Skeletal muscle tissue (tissue), 4 donors: ENCODE measurements around the gene ZSCAN9. TPM values are rescaled to one million over a fixed set of nuclear protein-coding genes. Genes with fewer than 3 reads are reported as not detected.
A peak's percentile ranks its signal among the peaks of the same experiment; 100 is the strongest.

Experiments used
- H3K27ac ChIP-seq: one replicate; pipeline ENCODE4 v1.7.0; 2013; ENCODE audit warnings: mild to moderate bottlenecking, low read depth, low read length, inconsistent platforms
- H3K27me3 ChIP-seq, 3 donors: one replicate each; pipeline ENCODE4 v1.7.0; 2013; ENCODE audit warnings: low read length in 3 of 3; ENCODE audit not compliant: control insufficient read depth in 3 of 3, insufficient read depth in 3 of 3
- H3K36me3 ChIP-seq, 3 donors: one replicate each; pipeline ENCODE4 v1.7.0; 2013; ENCODE audit warnings: low read length in 3 of 3; ENCODE audit not compliant: control insufficient read depth in 3 of 3, insufficient read depth in 3 of 3
- H3K4me1 ChIP-seq, 3 donors: one replicate each; pipeline ENCODE4 v1.7.0; 2013; ENCODE audit warnings: low read length in 3 of 3, mild to moderate bottlenecking in 3 of 3; ENCODE audit not compliant: control insufficient read depth in 3 of 3, insufficient read depth in 3 of 3
- H3K4me3 ChIP-seq, 3 donors: one replicate each; pipeline ENCODE4 v1.7.0; 2013; ENCODE audit warnings: low read length in 3 of 3
- H3K9ac ChIP-seq, 3 donors: one replicate each; pipeline ENCODE4 v1.7.0; 2013; ENCODE audit warnings: low read length in 3 of 3, mild to moderate bottlenecking in 3 of 3, moderate library complexity in 2 of 3, low read depth in 1 of 3
- H3K9me3 ChIP-seq, 3 donors: one replicate each; pipeline ENCODE4 v1.7.0; 2013; ENCODE audit warnings: low read length in 3 of 3; ENCODE audit not compliant: control insufficient read depth in 3 of 3
- total RNA-seq: library from RNA; depleted of rRNA; stranded (reverse); fragments of >200 nt; gene quantifications from one replicate; pipeline ENCODE4 v1.2.3, GENCODE V29; 2014
- donor health status: Osteomylitis.

Gene ZSCAN9
- total RNA-seq, 1 donor from 2014 or later, result 18.8 TPM

DNA sequence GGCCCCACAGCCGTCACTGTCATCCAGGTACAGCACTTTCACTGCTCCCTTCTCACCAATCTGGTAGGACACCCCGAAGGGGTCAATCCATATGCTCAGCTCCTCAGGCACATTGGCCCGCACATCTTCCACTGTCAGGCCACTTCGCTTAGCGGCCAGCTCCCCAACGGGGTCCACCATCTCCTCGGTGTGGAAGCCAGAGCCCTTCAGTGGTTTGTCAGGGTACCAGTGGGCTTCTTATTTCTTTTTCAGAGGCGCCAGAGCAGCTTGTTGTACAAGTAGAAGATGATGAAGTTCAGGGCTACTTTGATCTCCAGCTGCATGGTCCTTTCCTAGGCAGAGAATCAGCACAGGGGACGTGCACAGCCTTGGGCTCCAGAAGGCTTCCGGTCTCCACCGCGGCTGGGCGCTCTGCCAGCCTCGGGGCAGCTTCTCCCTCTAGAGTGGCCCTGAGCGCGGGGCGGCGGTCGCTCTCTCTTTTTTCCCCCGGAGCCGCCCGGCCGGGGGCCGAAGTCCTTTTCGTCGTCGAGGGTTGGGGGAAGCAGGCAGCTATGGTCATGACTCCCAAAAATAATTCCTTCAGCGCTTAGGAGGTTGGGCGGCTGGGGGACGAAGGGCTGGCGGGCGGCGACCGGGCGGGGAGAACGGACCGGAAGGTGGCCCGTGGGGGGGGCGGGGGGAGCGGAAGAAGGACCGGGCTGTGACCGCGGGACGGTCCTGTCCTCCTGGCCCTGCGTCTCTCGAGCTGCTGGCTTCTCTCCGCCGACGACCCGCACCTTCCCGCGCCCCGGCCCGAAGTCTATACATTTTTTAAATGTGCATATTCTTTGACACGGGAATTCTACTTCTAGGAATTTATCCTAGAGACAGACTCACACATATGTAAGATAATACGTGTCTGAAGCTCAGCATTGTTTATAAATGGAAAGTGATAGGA, 6.5 kb upstream of the ZSCAN9 start:
- Histone ChIP-seq H3K36me3 (no peaks in the 10 kb centered on the region), H3K4me1 (peaks cover 14 to 27% (median 22%) of the 10 kb centered on the region in 3 donors), H3K9me3 (no peaks in the 10 kb centered on the region), H3K4me3 (peak overlapping the region; percentile 80 to 84 (median 83)), H3K9ac (peak overlapping the region; percentile 65 to 85 (median 77)), H3K27ac (peak overlapping the region; percentile 87), H3K27me3 (peaks cover 0 to 23% (median 13%) of the 10 kb centered on the region in 3 donors)

DNA sequence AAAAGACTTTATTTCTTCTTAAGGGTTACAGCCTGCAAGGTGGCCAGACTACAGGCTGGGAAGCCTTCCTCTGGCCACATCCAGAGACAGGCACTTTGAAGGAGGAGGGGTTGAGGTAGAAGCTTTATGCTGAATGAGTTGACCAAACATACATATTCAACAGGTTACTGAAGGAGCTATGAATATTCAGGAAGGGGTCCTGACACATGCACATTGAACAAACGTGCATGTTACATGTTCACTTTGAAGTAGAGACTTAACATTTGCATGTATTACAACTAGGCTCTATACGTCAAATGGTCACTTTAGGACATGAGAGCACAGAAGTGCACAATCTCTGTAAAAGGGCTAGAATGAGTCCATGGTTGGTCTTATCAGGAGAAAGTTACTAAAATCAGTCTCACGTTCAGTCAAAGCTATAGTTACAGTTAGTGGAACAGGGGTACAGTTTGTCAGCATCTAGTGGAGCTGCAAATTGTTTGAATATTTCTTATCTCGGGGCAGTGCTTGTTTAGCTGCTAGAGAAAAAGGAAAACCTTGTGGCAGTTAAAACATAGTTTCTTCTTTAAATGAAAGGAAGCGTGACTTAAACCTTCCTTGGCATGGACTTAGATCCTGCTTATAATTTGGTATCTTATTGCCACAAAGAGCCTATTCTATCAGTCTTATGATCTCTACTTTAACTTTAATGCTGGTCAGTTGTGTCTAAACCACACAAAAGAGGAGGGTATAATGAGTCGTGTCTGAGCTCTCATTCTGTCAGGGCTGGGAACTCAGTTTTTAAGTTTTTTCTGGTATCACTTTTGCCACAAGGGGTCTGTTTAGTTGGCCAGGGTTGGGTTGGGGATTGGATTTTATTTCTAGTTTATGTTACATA, 4.6 kb upstream of the ZSCAN9 start:
- H3K27ac ChIP-seq, result no peak overlapping the region
- H3K9ac ChIP-seq, result no peak overlapping the region
- H3K36me3 ChIP-seq, result no peaks in the 10 kb centered on the region
- no peaks in the 10 kb centered on the region for H3K9me3 ChIP-seq
- peaks cover 0 to 14% (median 10%) of the 10 kb centered on the region in 3 donors for H3K27me3 ChIP-seq
- H3K4me1 ChIP-seq, result peaks cover 18 to 27% (median 22%) of the 10 kb centered on the region in 3 donors
- no peak overlapping the region for H3K4me3 ChIP-seq

DNA sequence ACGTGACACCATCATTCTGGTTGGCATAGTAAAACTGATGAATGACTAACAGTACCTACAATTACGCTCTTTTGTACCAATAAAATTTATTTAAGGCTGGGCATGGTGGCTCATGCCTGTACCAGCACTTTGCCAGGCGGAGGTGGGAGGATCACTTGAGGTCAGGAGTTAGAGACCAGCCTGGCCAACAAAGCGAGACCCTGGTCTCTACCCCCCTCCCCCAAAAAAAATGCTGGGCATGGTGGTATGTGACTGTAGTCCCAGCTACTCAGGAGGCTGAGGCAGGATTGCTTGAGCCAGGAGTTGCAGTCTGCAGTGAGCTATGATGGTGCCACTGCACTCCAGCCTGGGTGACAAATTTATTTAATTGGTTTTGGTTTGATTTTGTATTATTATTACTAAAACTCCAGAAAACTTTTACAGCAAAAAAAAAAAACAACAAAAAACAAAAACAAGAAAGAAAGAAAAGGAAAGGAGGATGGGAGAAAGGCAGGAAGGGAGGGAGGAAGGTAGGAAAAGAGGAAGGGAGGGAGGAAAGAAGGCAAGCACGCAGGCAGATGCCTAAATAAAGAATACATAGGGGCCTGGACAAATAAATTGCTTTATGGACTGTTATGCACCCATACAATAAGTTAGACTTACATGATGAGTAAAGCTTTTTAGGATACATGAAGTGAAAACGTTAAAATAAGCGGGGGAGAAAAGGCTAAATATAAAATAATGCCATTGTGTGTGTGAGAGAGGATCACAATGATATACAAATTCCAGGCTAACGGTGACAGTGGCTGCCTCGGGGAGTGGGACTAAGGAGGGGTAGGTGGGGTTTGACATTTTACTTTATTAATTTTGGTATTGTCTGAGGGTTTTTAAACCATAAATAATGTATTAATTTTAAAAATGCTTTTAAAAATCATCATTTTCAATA, 682 bp upstream of the ZSCAN9 start:
- Histone ChIP-seq H3K27ac (peak overlapping the region; percentile 9), H3K36me3 (peaks cover 19 to 25% (median 23%) of the 10 kb centered on the region in 3 donors), H3K4me1 (peaks cover 5 to 12% (median 9%) of the 10 kb centered on the region in 3 donors), H3K9ac (peak overlapping the region; percentile 67 to 82 (median 81)), H3K27me3 (peaks cover 0 to 13% (median 6%) of the 10 kb centered on the region in 3 donors), H3K4me3 (peak overlapping the region; percentile 74 to 98 (median 84)), H3K9me3 (no peaks in the 10 kb centered on the region)

DNA sequence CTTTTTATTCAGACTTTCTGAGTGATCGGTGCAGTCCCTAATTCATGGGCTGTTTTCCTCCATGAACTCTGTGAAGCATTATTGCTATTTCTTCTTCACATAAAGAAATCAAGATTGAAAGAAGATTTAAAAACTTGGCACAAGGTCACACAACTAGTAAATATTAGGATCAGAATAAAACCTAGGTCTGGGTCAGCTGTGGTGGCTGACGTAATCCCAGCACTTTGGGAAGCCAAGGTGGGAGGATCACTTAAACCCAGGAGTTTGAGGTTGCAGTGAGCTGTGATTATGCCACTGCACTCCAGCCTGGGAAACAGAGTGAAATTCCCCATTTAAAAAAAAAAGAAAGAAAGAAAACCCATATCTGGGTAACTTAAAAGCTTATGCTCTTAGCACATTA, 1.4 kb downstream of the ZSCAN9 start:
- Histone ChIP-seq H3K27me3 (peaks cover 0 to 6% (median 5%) of the 10 kb centered on the region in 3 donors), H3K9me3 (no peaks in the 10 kb centered on the region), H3K36me3 (peaks cover 23 to 38% (median 37%) of the 10 kb centered on the region in 3 donors), H3K4me1 (peaks cover 5 to 12% (median 7%) of the 10 kb centered on the region in 3 donors), H3K4me3 (no peak overlapping the region), H3K9ac (no peak overlapping the region), H3K27ac (no peak overlapping the region)

DNA sequence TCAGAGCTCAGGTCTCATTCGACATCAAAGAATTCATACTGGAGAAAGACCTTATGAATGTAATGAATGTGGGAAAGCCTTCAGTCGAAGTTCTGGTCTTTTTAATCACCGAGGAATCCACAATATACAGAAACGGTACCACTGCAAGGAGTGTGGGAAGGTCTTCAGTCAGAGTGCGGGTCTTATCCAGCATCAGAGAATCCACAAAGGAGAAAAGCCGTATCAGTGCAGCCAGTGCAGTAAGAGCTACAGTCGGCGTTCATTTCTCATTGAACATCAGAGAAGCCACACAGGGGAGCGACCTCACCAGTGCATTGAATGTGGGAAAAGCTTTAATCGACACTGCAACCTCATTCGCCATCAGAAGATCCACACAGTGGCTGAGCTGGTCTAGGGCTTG, 7.7 kb downstream of the ZSCAN9 start:
- no peaks in the 10 kb centered on the region for H3K27me3 ChIP-seq
- H3K27ac ChIP-seq, result no peak overlapping the region
- H3K4me3 ChIP-seq, result no peak overlapping the region
- no peaks in the 10 kb centered on the region for H3K9me3 ChIP-seq
- H3K9ac ChIP-seq, result no peak overlapping the region
- H3K4me1 ChIP-seq, result no peaks in the 10 kb centered on the region
- peaks cover 33 to 57% (median 43%) of the 10 kb centered on the region in 3 donors for H3K36me3 ChIP-seq

DNA sequence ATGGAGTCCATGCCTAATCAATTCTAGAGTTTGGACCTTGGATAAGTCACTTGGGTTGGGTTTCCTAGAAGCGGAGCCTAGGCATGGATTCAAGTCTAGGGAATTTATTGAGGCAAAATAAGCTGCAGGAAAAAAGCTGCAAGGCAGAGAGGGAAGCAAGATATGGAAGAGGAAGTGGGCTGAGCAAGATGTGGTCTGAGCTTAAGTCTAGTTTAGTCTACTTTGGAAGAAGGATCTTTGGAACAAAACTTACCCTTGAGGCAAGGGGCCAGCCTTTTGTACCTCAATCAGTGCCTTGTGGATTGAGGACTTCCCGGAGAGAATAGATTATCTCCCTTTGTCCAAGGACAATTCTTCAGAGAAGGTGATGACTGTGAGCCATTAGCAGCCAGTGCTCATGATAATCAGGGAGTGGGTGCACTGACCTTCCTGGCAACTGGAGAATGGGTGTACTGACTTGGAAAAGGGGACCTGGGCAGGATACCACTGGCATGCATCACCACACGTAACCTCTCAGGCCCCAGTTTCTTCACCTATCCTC, 10.9 kb downstream of the ZSCAN9 start:
- Histone ChIP-seq H3K9me3 (no peaks in the 10 kb centered on the region), H3K9ac (no peak overlapping the region), H3K27ac (no peak overlapping the region), H3K4me3 (no peak overlapping the region), H3K27me3 (no peaks in the 10 kb centered on the region), H3K36me3 (peaks cover 17 to 32% (median 23%) of the 10 kb centered on the region in 3 donors), H3K4me1 (no peaks in the 10 kb centered on the region)

DNA sequence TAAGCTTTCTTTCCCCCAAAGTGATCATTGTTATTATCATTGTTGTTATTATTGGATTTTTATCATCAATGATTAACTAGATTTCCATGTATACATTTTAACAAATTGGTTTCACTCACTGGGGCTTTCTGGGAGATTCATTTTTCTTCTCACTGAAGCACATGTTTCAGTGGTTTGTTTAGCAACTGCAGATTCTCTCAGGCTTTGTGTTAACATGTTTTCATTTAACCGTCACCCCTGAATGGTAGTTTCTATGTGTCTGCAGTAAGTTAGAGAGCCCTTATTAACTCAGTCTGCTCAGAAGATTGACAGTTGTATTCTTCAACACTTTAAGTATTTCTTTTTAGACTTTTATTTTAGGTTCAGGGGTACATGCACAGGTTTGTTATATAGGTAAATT, 14.6 kb downstream of the ZSCAN9 start:
- H3K27me3 ChIP-seq, result no peaks in the 10 kb centered on the region
- peaks cover 0 to 11% (median 9%) of the 10 kb centered on the region in 3 donors for H3K36me3 ChIP-seq
- no peaks in the 10 kb centered on the region for H3K9me3 ChIP-seq
- H3K27ac ChIP-seq, result no peak overlapping the region
- H3K4me3 ChIP-seq, result no peak overlapping the region
- H3K9ac ChIP-seq, result no peak overlapping the region
- no peaks in the 10 kb centered on the region for H3K4me1 ChIP-seq

DNA sequence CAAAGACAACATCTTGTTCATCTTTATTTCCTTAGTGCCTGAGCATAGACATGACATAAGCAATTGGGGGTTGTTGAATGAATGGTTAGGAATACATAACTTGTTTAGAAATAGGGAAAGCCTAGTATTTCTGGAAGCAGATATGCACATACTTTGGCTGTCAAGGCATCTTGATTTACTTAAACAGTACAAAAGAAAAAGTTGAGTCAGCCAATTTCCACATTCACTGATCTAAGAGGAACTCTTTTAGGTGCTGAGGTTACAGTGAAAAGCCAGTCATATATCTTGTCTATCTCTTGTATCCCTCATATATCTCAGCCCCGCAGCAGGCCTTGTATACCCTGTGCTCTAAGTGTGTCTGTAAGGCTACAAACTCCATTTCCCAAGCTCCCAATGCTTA, 15.4 kb downstream of the ZSCAN9 start:
- Histone ChIP-seq H3K9me3 (no peaks in the 10 kb centered on the region), H3K36me3 (peaks cover 6 to 18% (median 17%) of the 10 kb centered on the region in 3 donors), H3K9ac (no peak overlapping the region), H3K27me3 (no peaks in the 10 kb centered on the region), H3K27ac (no peak overlapping the region), H3K4me3 (no peak overlapping the region), H3K4me1 (no peaks in the 10 kb centered on the region)

DNA sequence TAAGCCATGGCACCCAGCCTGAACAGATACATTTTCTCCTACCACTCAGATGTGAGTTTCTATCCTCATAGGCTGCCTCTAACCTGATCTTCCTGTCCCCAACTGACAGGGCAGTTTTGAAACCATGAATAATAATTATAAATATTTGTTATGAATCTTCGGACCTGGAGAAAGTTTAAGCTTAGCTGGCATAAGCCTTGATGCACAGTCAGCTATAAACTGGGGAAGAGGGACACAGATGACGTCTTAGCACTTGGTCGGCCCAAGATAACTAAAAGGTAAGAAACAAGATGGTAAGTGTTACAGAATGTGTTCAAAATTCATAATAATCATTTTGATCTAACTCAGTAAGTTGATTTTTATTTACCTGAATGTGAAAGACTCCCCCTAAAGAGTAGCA, 18.9 kb downstream of the ZSCAN9 start:
- H3K4me1 ChIP-seq, result no peaks in the 10 kb centered on the region
- H3K36me3 ChIP-seq, result peaks cover 16 to 45% (median 43%) of the 10 kb centered on the region in 3 donors
- no peak overlapping the region for H3K27ac ChIP-seq
- no peak overlapping the region for H3K9ac ChIP-seq
- H3K9me3 ChIP-seq, result no peaks in the 10 kb centered on the region
- no peak overlapping the region for H3K4me3 ChIP-seq
- H3K27me3 ChIP-seq, result no peaks in the 10 kb centered on the region
